ENCODE measurements around the gene BRINP2. TPM values are rescaled to one million over a fixed set of nuclear protein-coding genes. Genes with fewer than 3 reads are reported as not detected.

The BRINP2 gene
- total and polyA plus RNA-seq, 11 donors: 0.11 to 1.2 (median 0.19) TPM

- no peaks in the 10 kb centered on the region for H3K9me3 ChIP-seq
- ATAC-seq: no peak
- H3K4me3 ChIP-seq: no peak overlapping the region
- H3K36me3 ChIP-seq: no peaks in the 10 kb centered on the region
- no peak overlapping the region for H3K27ac ChIP-seq
- TF ChIP-seq POLR2A (IDR thresholded peaks at IDR 0.05) (no peak), CTCF (IDR thresholded peaks at IDR 0.05) (no peak)
- intact Hi-C loops (cut with DNase I): no loop called here
- no peaks in the 10 kb centered on the region for H3K4me1 ChIP-seq
- no peak for DNase-seq
- whole genome bisulfite sequencing, 4 donors: 75 to 90% (median 82%) methylated on average over 2 of the region's 2 CpGs
- peaks cover 0 to 3% (median 0%) of the 10 kb centered on the region in 9 donors for H3K27me3 ChIP-seq
Observed at GRCh38 chr1:177132141-177132540, 38.6 kb upstream of the BRINP2 start.

GRCh38 chr1:177133977-177134538 lies 36.7 kb upstream of the BRINP2 start:
- WGBS, 4 donors: 68 to 83% (median 74%) methylated on average over 4 of the region's 4 CpGs

GRCh38 chr1:177135250-177135649 lies 35.5 kb upstream of the BRINP2 start:
- H3K4me3 ChIP-seq: no peak overlapping the region
- H3K9me3 ChIP-seq: no peaks in the 10 kb centered on the region
- H3K36me3 ChIP-seq: no peaks in the 10 kb centered on the region
- no peaks in the 10 kb centered on the region for H3K27me3 ChIP-seq
- WGBS, 4 donors: 63 to 71% (median 66%) methylated on average over 4 of the region's 4 CpGs
- ATAC-seq (no peak), DNase-seq (no peak)
- no peaks in the 10 kb centered on the region for H3K4me1 ChIP-seq
- TF ChIP-seq POLR2A (IDR thresholded peaks at IDR 0.05): no peak
- no peak for TF ChIP-seq CTCF (IDR thresholded peaks at IDR 0.05)
- H3K27ac ChIP-seq: no peak overlapping the region
- intact Hi-C loops (cut with DNase I): no loop called here

More at GRCh38 chr1:177133977-177134538, 36.7 kb upstream of the BRINP2 start:
- no peak for ATAC-seq
- Histone ChIP-seq H3K9me3 (no peaks in the 10 kb centered on the region), H3K27ac (no peak overlapping the region), H3K27me3 (peaks cover 0 to 3% (median 0%) of the 10 kb centered on the region in 9 donors), H3K36me3 (no peaks in the 10 kb centered on the region), H3K4me3 (no peak overlapping the region), H3K4me1 (no peaks in the 10 kb centered on the region)
- intact Hi-C loops (cut with DNase I): no loop called here
- TF ChIP-seq POLR2A (IDR thresholded peaks at IDR 0.05) (no peak), CTCF (IDR thresholded peaks at IDR 0.05) (no peak)
- no peak for DNase-seq

GRCh38 chr1:177137814-177138213 lies 32.9 kb upstream of the BRINP2 start:
- intact Hi-C loops (cut with DNase I): no loop called here
- WGBS, 4 donors: 42 to 56% (median 54%) methylated on average over 1 of the region's 1 CpG

More at GRCh38 chr1:177137814-177138213, 32.9 kb upstream of the BRINP2 start:
- DNase-seq (no peak), ATAC-seq (no peak)
- Histone ChIP-seq H3K9me3 (no peaks in the 10 kb centered on the region), H3K4me3 (no peak overlapping the region), H3K36me3 (no peaks in the 10 kb centered on the region), H3K27ac (no peak overlapping the region), H3K27me3 (no peaks in the 10 kb centered on the region), H3K4me1 (no peaks in the 10 kb centered on the region)
- TF ChIP-seq POLR2A (IDR thresholded peaks at IDR 0.05): no peak
- TF ChIP-seq CTCF (IDR thresholded peaks at IDR 0.05): no peak

Measured in heart left ventricle (tissue), 16 donors.